BE2C (cell line): Measurements from ENCODE around the gene KIF25.

Source experiments
- DNase-seq: peaks from one replicate; pipeline ENCODE4 v3.0.0-alpha.2; 2020
- H3K27me3 ChIP-seq: fragments of 250-450 bp; sonication (Bioruptor Pico); 2 replicates; pipeline ENCODE4 v1.5.1; 2020; ENCODE audit warnings: mild to moderate bottlenecking
- H3K36me3 ChIP-seq: fragments of 250-450 bp; sonication (Bioruptor Pico); 2 replicates; pipeline ENCODE4 v1.5.1; 2020; ENCODE audit warnings: mild to moderate bottlenecking
- H3K4me1 ChIP-seq: fragments of 250-450 bp; sonication (Bioruptor Pico); 2 replicates; pipeline ENCODE4 v1.5.1; 2020
- H3K4me3 ChIP-seq: 2 replicates; pipeline ENCODE4 v1.5.1; 2011; ENCODE audit warnings: low read depth, low read length
- H3K9me3 ChIP-seq: fragments of 250-450 bp; sonication (Bioruptor Pico); 2 replicates; pipeline ENCODE4 v1.5.1; 2020
- TF ChIP-seq, protein P1 (sequence below): IDR thresholded peaks from 2 replicates; pipeline ENCODE4 v1.5.1; 2012; ENCODE audit warnings: mild to moderate bottlenecking, low read depth, low read length

Gene KIF25

GRCh38 chr6:168035661-168036545 is 38.4 kb downstream of the KIF25 start:
- peak overlapping the region; percentile 39 for H3K4me3 ChIP-seq
- no peaks in the 10 kb centered on the region for H3K4me1 ChIP-seq
- TF ChIP-seq, protein P1, sequence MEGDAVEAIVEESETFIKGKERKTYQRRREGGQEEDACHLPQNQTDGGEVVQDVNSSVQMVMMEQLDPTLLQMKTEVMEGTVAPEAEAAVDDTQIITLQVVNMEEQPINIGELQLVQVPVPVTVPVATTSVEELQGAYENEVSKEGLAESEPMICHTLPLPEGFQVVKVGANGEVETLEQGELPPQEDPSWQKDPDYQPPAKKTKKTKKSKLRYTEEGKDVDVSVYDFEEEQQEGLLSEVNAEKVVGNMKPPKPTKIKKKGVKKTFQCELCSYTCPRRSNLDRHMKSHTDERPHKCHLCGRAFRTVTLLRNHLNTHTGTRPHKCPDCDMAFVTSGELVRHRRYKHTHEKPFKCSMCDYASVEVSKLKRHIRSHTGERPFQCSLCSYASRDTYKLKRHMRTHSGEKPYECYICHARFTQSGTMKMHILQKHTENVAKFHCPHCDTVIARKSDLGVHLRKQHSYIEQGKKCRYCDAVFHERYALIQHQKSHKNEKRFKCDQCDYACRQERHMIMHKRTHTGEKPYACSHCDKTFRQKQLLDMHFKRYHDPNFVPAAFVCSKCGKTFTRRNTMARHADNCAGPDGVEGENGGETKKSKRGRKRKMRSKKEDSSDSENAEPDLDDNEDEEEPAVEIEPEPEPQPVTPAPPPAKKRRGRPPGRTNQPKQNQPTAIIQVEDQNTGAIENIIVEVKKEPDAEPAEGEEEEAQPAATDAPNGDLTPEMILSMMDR = no peak

DNA sequence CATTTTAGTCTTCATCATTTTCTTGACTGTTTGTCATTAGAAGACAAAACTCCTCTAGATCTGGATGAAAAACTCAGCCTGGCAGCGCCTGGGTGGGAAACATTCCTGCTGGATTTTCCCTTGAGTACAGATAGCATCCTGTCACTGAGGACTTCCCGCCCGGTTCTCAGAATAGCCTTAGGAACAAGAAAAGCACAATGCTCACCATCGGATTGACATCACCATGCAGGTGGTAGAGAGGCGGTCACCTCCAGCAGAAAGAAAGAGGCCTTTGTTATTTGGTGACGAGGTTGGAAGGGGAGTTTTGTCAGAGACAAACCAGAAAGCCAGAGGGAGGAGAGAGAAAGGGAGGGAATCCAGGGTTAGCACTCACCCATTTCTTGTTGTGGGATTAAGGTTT is 39.8 kb downstream of the KIF25 start:
- no peaks in the 10 kb centered on the region for H3K36me3 ChIP-seq
- peaks cover 10% of the 10 kb centered on the region for H3K9me3 ChIP-seq
- TF ChIP-seq, protein P1 = no peak
- DNase-seq = no peak
- H3K27me3 ChIP-seq = no peaks in the 10 kb centered on the region
- H3K4me1 ChIP-seq = no peaks in the 10 kb centered on the region
- no peak overlapping the region for H3K4me3 ChIP-seq

More at GRCh38 chr6:168035661-168036545, 38.4 kb downstream of the KIF25 start:
- H3K27me3 ChIP-seq = no peaks in the 10 kb centered on the region
- DNase-seq = no peak
- H3K9me3 ChIP-seq = peaks cover 10% of the 10 kb centered on the region
- no peaks in the 10 kb centered on the region for H3K36me3 ChIP-seq

GRCh38 chr6:168037856-168038255 is 40.4 kb downstream of the KIF25 start:
- TF ChIP-seq, protein P1 = no peak
- H3K9me3 ChIP-seq = peaks cover 10% of the 10 kb centered on the region
- H3K4me1 ChIP-seq = no peaks in the 10 kb centered on the region
- H3K4me3 ChIP-seq = no peak overlapping the region
- no peaks in the 10 kb centered on the region for H3K27me3 ChIP-seq
- no peak for DNase-seq
- H3K36me3 ChIP-seq = no peaks in the 10 kb centered on the region

DNA sequence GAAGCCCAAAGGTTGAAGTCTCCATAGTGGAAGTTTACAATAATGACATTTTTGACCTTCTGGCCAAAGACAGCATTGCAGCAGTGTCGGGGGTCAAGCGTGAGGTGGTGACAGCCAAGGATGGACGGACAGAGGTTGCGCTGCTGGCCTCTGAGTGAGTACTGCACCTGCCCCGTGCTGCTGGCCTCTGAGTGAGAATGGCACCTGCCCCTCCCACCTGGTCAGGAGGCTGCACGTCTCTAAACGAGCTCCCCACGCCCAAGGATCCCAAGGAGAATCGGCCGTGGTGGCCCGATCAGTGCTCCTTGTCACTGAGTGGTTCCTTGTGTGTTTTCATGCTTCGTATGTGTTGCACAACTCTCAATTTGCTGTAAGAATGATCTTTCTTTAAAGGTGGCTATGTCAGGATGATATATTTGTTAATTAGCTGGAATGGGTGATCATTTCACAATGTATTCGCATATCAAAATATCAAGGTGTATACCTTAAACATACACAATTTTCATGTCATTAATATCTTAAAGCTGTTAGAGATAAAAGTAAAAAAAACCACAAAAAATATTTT is 41.2 kb downstream of the KIF25 start:
- Histone ChIP-seq H3K27me3 (no peaks in the 10 kb centered on the region), H3K9me3 (peaks cover 10% of the 10 kb centered on the region)
- TF ChIP-seq, protein P1 = no peak

GRCh38 chr6:168039301-168039700 is 41.8 kb downstream of the KIF25 start:
- Histone ChIP-seq H3K27me3 (no peaks in the 10 kb centered on the region), H3K9me3 (peaks cover 10% of the 10 kb centered on the region), H3K4me3 (no peak overlapping the region), H3K36me3 (no peaks in the 10 kb centered on the region), H3K4me1 (no peaks in the 10 kb centered on the region)
- TF ChIP-seq, protein P1 = no peak
- DNase-seq = no peak

More for the DNA sequence above, 41.2 kb downstream of the KIF25 start:
- Histone ChIP-seq H3K36me3 (no peaks in the 10 kb centered on the region), H3K4me3 (no peak overlapping the region), H3K4me1 (no peaks in the 10 kb centered on the region)
- no peak for DNase-seq

GRCh38 chr6:168039849-168040248 is 42.4 kb downstream of the KIF25 start:
- TF ChIP-seq, protein P1 = no peak
- no peaks in the 10 kb centered on the region for H3K27me3 ChIP-seq
- peaks cover 10% of the 10 kb centered on the region for H3K9me3 ChIP-seq
- H3K4me3 ChIP-seq = no peak overlapping the region
- no peaks in the 10 kb centered on the region for H3K36me3 ChIP-seq
- DNase-seq = no peak
- no peaks in the 10 kb centered on the region for H3K4me1 ChIP-seq
